Body of pancreas (tissue), 4 donors: ENCODE measurements around the gene MFGE8.

ENCODE experiments used
- CTCF ChIP-seq, 7 experiments: fragments of 450-650 bp in 4 of 7; fragments of 200-600 bp in 3 of 7; sonication (generic) in 3 of 7; IDR thresholded peaks; one replicate each; pipeline ENCODE4 v1.5.1; 2016 to 2019; ENCODE audit warnings: antibody characterized with exemption in 7 of 7
- POLR2A ChIP-seq, 3 donors: fragments of 450-650 bp; IDR thresholded peaks; one replicate each; pipeline ENCODE4 v1.6.1; 2016; ENCODE audit warnings: antibody characterized with exemption in 3 of 3, mild to moderate bottlenecking in 2 of 3

DNA sequence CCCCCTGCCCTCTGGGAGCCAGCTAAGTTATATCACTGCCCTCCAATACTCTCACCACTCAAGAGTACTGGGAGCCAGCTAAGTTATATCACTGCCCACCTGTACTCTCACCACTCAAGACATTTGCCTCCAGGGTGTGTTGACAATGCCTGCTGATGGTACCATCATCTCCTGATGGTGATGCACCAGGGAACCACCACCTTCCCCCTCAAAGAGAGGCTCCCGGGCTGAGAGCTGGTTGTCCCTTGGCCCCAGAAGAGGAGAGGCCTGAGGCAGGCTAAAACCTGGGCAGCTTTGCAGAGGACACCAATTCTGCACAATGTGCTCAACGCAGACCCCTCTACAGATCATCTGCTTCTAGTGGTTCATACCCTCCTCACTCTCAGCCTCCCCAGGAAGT is 10.3 kb downstream of the MFGE8 start:
- no peak for TF ChIP-seq POLR2A (IDR thresholded peaks at IDR 0.05)
- no peak for TF ChIP-seq CTCF (IDR thresholded peaks at IDR 0.05)
